AG10803 (cell line): Measurements from ENCODE around the gene PRPF40B.

Experiments
- DNase-seq: peaks from one replicate; pipeline ENCODE4 v3.0.0; 2010; ENCODE audit warnings: low read depth
- H3K4me3 ChIP-seq: 2 replicates; pipeline ENCODE4 v1.5.1; 2011; ENCODE audit warnings: mild to moderate bottlenecking, low read length, control low read depth
- TF ChIP-seq, protein P1 (sequence below): conservative IDR thresholded peaks from 2 replicates; pipeline ENCODE4 v1.5.1; 2011; ENCODE audit warnings: mild to moderate bottlenecking, low read length, control low read depth, inconsistent platforms

PRPF40B gene

DNA sequence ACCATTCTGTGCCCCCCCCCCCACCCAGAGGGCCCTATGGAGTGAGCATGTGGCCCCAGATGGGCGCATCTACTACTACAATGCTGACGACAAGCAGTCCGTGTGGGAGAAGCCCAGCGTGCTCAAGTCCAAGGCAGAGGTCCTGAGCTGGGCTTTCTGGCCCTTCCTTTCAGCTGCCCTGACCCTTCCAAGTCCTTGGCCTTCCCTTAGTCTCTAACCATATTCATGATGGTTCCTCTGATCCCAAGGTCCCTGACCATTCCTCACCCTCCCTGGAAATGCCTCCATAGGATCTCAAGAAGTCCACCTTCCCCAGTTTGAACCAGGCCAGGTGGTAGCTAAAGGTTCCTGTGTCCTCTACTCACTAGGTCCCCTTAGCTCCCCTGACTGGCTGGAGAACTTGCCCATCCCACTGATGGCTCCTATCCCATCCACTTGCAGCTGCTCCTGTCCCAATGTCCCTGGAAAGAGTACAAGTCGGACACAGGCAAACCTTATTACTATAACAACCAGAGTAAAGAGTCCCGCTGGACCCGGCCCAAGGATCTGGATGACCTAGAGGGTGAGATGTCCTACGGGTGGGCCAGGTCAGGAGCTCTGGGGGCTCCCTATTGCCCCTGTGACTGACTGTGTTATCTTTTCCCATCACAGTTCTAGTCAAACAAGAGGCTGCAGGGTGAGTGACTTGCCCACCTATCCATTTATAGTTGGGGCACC lies 9.8 kb downstream of the PRPF40B start:
- no peak for DNase-seq
- no peak overlapping the region for H3K4me3 ChIP-seq
- TF ChIP-seq, protein P1, sequence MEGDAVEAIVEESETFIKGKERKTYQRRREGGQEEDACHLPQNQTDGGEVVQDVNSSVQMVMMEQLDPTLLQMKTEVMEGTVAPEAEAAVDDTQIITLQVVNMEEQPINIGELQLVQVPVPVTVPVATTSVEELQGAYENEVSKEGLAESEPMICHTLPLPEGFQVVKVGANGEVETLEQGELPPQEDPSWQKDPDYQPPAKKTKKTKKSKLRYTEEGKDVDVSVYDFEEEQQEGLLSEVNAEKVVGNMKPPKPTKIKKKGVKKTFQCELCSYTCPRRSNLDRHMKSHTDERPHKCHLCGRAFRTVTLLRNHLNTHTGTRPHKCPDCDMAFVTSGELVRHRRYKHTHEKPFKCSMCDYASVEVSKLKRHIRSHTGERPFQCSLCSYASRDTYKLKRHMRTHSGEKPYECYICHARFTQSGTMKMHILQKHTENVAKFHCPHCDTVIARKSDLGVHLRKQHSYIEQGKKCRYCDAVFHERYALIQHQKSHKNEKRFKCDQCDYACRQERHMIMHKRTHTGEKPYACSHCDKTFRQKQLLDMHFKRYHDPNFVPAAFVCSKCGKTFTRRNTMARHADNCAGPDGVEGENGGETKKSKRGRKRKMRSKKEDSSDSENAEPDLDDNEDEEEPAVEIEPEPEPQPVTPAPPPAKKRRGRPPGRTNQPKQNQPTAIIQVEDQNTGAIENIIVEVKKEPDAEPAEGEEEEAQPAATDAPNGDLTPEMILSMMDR, result no peak

DNA sequence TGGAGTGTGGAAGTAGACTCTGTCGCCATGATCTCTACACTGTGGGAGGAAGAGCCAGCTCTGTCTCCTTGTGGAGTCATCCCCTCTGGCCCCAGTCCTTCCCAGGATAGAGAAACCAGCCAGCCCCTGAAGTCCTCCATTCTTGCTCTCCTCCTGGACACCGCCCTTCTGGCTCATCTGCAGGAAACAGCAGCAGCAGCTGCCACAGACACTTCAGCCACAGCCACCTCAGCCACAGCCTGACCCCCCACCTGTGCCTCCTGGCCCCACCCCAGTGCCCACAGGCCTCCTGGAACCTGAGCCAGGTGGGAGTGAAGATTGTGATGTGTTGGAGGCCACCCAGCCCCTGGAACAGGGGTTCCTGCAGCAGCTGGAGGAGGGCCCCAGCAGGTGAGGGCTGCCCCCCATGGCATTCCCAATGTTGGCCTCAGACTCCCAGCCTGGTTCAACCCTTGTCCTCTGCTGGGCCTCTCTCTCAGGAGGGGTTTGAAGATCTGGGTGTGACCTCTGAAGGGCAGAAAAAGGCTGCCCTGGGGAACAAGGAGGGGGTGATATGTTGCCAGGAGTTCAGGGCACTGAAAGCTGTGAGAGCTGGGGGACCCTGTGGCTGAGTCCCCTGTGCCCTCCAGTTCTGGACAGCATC lies 10.5 kb downstream of the PRPF40B start:
- H3K4me3 ChIP-seq, result no peak overlapping the region
- DNase-seq, result no peak
- TF ChIP-seq, protein P1, result no peak

DNA sequence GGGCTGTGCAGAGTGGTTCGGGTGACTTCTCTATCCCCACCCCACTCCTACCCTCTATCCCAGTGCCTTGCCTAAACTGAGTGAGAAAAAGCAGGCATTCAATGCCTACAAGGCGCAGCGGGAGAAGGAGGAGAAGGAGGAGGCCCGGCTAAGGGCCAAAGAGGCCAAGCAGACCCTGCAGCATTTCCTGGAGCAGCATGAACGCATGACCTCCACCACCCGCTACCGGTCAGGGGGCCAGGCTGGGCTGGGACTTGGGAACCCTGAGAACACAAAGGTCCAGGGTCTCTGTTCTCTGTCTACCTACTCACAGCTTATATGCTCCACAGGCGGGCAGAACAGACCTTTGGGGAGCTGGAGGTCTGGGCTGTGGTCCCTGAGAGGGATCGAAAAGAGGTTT lies 11.7 kb downstream of the PRPF40B start:
- no peak overlapping the region for H3K4me3 ChIP-seq
- TF ChIP-seq, protein P1, result no peak
- DNase-seq, result no peak

DNA sequence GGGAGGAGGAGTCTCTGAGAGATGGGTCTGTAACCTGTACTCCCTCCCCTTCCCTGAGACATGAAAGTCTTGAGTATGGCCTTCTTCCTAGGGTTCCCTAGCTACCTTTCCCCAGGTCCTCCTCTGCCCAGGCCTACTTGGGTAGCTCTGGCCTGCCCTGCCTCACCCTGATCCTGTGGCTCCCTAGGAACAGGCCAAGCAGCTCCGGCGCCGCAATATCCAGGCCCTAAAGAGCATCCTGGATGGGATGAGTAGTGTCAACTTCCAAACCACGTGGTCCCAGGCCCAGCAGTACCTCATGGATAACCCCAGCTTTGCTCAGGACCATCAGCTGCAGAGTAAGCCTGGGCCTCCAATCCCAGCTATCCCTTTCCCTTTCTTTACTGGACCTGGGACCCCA lies 12.3 kb downstream of the PRPF40B start:
- TF ChIP-seq, protein P1, result no peak
- no peak for DNase-seq
- no peak overlapping the region for H3K4me3 ChIP-seq

DNA sequence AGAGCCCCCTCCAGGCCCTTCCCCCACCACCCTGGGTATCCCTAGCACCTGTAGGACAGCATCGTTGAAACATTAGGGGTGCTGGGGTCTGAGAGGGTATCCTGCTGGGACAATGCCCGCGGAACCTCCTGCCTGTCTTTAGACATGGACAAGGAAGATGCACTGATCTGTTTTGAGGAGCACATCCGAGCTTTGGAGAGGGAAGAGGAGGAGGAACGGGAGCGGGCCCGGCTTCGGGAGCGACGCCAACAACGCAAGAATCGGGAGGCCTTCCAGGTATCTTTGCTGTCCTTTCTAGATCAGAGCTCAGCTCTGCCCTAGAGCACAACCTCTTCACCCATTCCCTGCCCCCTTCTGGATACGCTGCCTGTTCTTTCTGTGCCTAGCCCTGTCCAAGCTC lies 13.2 kb downstream of the PRPF40B start:
- TF ChIP-seq, protein P1, result no peak
- no peak for DNase-seq
- no peak overlapping the region for H3K4me3 ChIP-seq

DNA sequence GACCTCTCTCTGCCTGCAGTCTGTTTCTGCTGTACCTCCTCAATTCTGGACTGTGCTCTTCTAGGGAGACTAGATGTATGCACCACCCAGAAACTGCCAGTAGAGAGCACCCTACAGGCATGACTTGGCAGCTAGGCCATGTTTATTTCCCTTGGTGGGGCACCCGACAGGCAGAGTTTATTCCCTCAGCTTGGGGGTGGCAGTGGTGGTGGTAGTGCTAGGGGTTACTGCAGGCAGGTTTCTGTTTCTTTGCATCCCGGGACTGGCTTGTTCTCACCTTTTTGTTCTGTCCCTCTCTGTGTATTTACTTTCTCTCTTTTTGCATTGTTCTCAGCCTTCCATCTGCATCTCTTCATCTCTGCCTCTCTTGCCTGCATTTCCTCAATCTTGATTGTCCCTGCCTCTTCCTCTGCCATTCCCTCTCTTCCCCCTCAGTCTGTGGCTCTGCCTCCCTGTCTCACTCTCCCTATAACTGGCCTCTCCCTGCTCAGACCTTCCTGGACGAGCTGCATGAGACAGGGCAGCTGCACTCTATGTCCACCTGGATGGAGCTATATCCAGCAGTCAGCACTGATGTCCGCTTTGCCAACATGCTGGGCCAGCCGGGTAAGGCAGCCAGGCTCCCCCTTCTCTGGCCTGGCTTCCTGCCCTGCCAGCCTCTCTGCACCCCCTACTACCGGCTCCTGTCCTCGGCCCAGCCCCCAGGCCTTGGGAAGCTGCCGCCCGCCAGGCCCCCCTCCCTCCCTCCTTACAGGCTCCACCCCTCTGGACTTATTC lies 13.8 kb downstream of the PRPF40B start:
- peak; percentile 67 for DNase-seq
- H3K4me3 ChIP-seq, result no peak overlapping the region
- TF ChIP-seq, protein P1, result peak; percentile 80
